ENCODE measurements around the gene CAPZB. TPM values are rescaled to one million over a fixed set of nuclear protein-coding genes. Genes with fewer than 3 reads are reported as not detected.
"Not testable (repeated sequence)": the region's sequence is repeated elsewhere in the genome, so short reads cannot be mapped to it uniquely, and the experiment has no call there.

The CAPZB gene
- total RNA-seq, result 222 TPM
- long read RNA-seq, transcript CAPZB-203 (10 exons, 1,686 nt), result major isoform, 186 of 239 reads
- long read RNA-seq, transcript CAPZB-201 (9 exons, 858 nt), result minor isoform, 37 of 239 reads
- long read RNA-seq, partial matches to known transcripts, result 1 of 239 reads
- long read RNA-seq, other reads (novel, unspliced or antisense), result 14 of 239 reads

- ATAC-seq (ENCODE audit: poor library complexity) (peak; percentile 91), DNase-seq (peak; percentile 97)
- intact Hi-C loops (cut with DNase I), result loop anchor here (5.0 to 10.0 kb wide), 3 partner anchors 51 to 162 kb away; no protein-coding TSS in a partner anchor
Measured at GRCh38 chr1:19485362-19486187, at the start of gene CAPZB. Gene CAPZB (minus strand): TSS chr1:19485539. CDS start chr1:19485438, 101 bp downstream.

- DNase-seq (no peak), ATAC-seq (ENCODE audit: poor library complexity) (no peak)
- intact Hi-C loops (cut with DNase I), result no loop called here
Measured at GRCh38 chr1:19534281-19534680, 48.9 kb upstream of the CAPZB start.

- DNase-seq (peak; percentile 51), ATAC-seq (ENCODE audit: poor library complexity) (peak; percentile 64)
- intact Hi-C loops (cut with DNase I), result no loop called here
Measured at GRCh38 chr1:19533626-19534025, 48.3 kb upstream of the CAPZB start.

GRCh38 chr1:19532519-19532918 is 47.2 kb upstream of the CAPZB start:
- ATAC-seq (ENCODE audit: poor library complexity) (no peak), DNase-seq (no peak)
- intact Hi-C loops (cut with DNase I), result no loop called here

GRCh38 chr1:19529664-19530063 is 44.3 kb upstream of the CAPZB start:
- peak; percentile 72 for ATAC-seq (ENCODE audit: poor library complexity)
- intact Hi-C loops (cut with DNase I), result no loop called here
- DNase-seq, result no peak

- intact Hi-C loops (cut with DNase I), result no loop called here
- ATAC-seq (ENCODE audit: poor library complexity), result no peak
- no peak for DNase-seq
Measured at GRCh38 chr1:19528438-19528837, 43.1 kb upstream of the CAPZB start.

- ATAC-seq (ENCODE audit: poor library complexity), result no peak
- DNase-seq, result no peak
- intact Hi-C loops (cut with DNase I), result no loop called here
Measured at GRCh38 chr1:19525607-19526545, 40.5 kb upstream of the CAPZB start.

- intact Hi-C loops (cut with DNase I), result no loop called here
- DNase-seq (no peak), ATAC-seq (ENCODE audit: poor library complexity) (no peak)
Measured at GRCh38 chr1:19524791-19525190, 39.5 kb upstream of the CAPZB start.

GRCh38 chr1:19522570-19522969 is 37.2 kb upstream of the CAPZB start:
- intact Hi-C loops (cut with DNase I); ATAC-seq (ENCODE audit: poor library complexity); DNase-seq: not testable (repeated sequence)

- intact Hi-C loops (cut with DNase I), result no loop called here
Measured at GRCh38 chr1:19521411-19521810, 36.1 kb upstream of the CAPZB start.

GRCh38 chr1:19517017-19517416 is 31.7 kb upstream of the CAPZB start:
- no peak for ATAC-seq (ENCODE audit: poor library complexity)
- intact Hi-C loops (cut with DNase I), result no loop called here
- no peak for DNase-seq

More at GRCh38 chr1:19521411-19521810, 36.1 kb upstream of the CAPZB start:
- DNase-seq (no peak), ATAC-seq (ENCODE audit: poor library complexity) (no peak)

GRCh38 chr1:19515201-19515600 is 29.9 kb upstream of the CAPZB start:
- no peak for DNase-seq
- no peak for ATAC-seq (ENCODE audit: poor library complexity)
- intact Hi-C loops (cut with DNase I), result no loop called here

GRCh38 chr1:19514391-19514831 is 29.1 kb upstream of the CAPZB start:
- DNase-seq (peak; percentile 68), ATAC-seq (ENCODE audit: poor library complexity) (peak; percentile 90)
- intact Hi-C loops (cut with DNase I), result no loop called here

GRCh38 chr1:19512545-19512944 is 27.2 kb upstream of the CAPZB start:
- ATAC-seq (ENCODE audit: poor library complexity), result no peak

GRCh38 chr1:19511116-19511515 is 25.8 kb upstream of the CAPZB start:
- intact Hi-C loops (cut with DNase I), result no loop called here
- DNase-seq (no peak), ATAC-seq (ENCODE audit: poor library complexity) (no peak)

More at GRCh38 chr1:19512545-19512944, 27.2 kb upstream of the CAPZB start:
- intact Hi-C loops (cut with DNase I), result no loop called here
- DNase-seq, result no peak

GRCh38 chr1:19509647-19510046 is 24.3 kb upstream of the CAPZB start:
- DNase-seq; intact Hi-C loops (cut with DNase I); ATAC-seq (ENCODE audit: poor library complexity): not testable (repeated sequence)

- DNase-seq (no peak), ATAC-seq (ENCODE audit: poor library complexity) (no peak)
- intact Hi-C loops (cut with DNase I), result no loop called here
Measured at GRCh38 chr1:19507516-19507915, 22.2 kb upstream of the CAPZB start.

GRCh38 chr1:19505693-19506457 is 20.5 kb upstream of the CAPZB start:
- DNase-seq, result peak; percentile 65
- intact Hi-C loops (cut with DNase I), result no loop called here
- peak; percentile 59 for ATAC-seq (ENCODE audit: poor library complexity)
